Parathyroid adenoma (tissue), 2 donors: Measurements from ENCODE around the gene EBLN2.

Experiments used
- H2AFZ ChIP-seq: fragments of 300-600 bp; sonication (generic); one replicate; pipeline ENCODE4 v1.7.0; 2017; ENCODE audit warnings: antibody characterized with exemption, mild to moderate bottlenecking
- H3K27ac ChIP-seq: fragments of 300-600 bp; sonication (generic); one replicate; pipeline ENCODE4 v1.7.0; 2017
- H3K27me3 ChIP-seq: fragments of 300-600 bp; sonication (generic); one replicate; pipeline ENCODE4 v1.7.0; 2017; ENCODE audit warnings: low read length; ENCODE audit not compliant: control insufficient read depth, insufficient read depth
- H3K36me3 ChIP-seq: fragments of 300-600 bp; sonication (generic); one replicate; pipeline ENCODE4 v1.7.0; 2017; ENCODE audit warnings: low read length; ENCODE audit not compliant: control insufficient read depth, insufficient read depth
- H3K4me1 ChIP-seq: fragments of 300-600 bp; sonication (generic); one replicate; pipeline ENCODE4 v1.7.0; 2017; ENCODE audit warnings: control low read depth
- H3K4me2 ChIP-seq: fragments of 300-600 bp; sonication (generic); one replicate; pipeline ENCODE4 v1.7.0; 2017; ENCODE audit warnings: low read length
- H3K4me3 ChIP-seq: fragments of 300-600 bp; sonication (generic); one replicate; pipeline ENCODE4 v1.7.0; 2017; ENCODE audit warnings: low read depth, low read length
- H3K79me2 ChIP-seq: fragments of 300-600 bp; sonication (generic); one replicate; pipeline ENCODE4 v1.7.0; 2017; ENCODE audit warnings: control low read depth
- H3K9ac ChIP-seq: fragments of 300-600 bp; sonication (generic); one replicate; pipeline ENCODE4 v1.7.0; 2017; ENCODE audit warnings: mild to moderate bottlenecking
- H3K9me3 ChIP-seq: fragments of 300-600 bp; sonication (generic); one replicate; pipeline ENCODE4 v1.7.0; 2017; ENCODE audit warnings: low read length; ENCODE audit not compliant: control insufficient read depth
- CTCF ChIP-seq: fragments of 300-600 bp; sonication (generic); IDR thresholded peaks from one replicate; pipeline ENCODE4 v1.7.0; 2017; ENCODE audit warnings: antibody characterized with exemption, mild to moderate bottlenecking
- donor health status: primary hyperparathyroidism.

Gene EBLN2

GRCh38 chr3:73030073-73030597 is 31.3 kb upstream of the EBLN2 start:
- H3K4me2 ChIP-seq = no peak overlapping the region
- H3K4me1 ChIP-seq = peaks cover 3% of the 10 kb centered on the region
- H3K27me3 ChIP-seq = no peaks in the 10 kb centered on the region
- no peak for TF ChIP-seq CTCF
- H3K79me2 ChIP-seq = peaks cover 60% of the 10 kb centered on the region
- no peaks in the 10 kb centered on the region for H3K9me3 ChIP-seq
- H3K9ac ChIP-seq = no peak overlapping the region
- no peak overlapping the region for H3K4me3 ChIP-seq
- no peaks in the 10 kb centered on the region for H3K36me3 ChIP-seq
- H3K27ac ChIP-seq = no peak overlapping the region
- H2AFZ ChIP-seq = no peak overlapping the region

GRCh38 chr3:73031573-73032103 is 29.8 kb upstream of the EBLN2 start:
- Histone ChIP-seq H3K36me3 (no peaks in the 10 kb centered on the region), H3K4me1 (peaks cover 3% of the 10 kb centered on the region), H3K9me3 (no peaks in the 10 kb centered on the region), H3K4me3 (no peak overlapping the region), H3K27me3 (no peaks in the 10 kb centered on the region), H2AFZ (no peak overlapping the region), H3K4me2 (no peak overlapping the region), H3K9ac (no peak overlapping the region), H3K79me2 (peaks cover 64% of the 10 kb centered on the region), H3K27ac (no peak overlapping the region)
- no peak for TF ChIP-seq CTCF

- TF ChIP-seq CTCF = no peak
- Histone ChIP-seq H3K4me2 (peak overlapping the region; percentile 11), H3K79me2 (peaks cover 56% of the 10 kb centered on the region), H3K4me1 (peaks cover 22% of the 10 kb centered on the region), H3K27ac (no peak overlapping the region), H2AFZ (no peak overlapping the region), H3K4me3 (no peak overlapping the region), H3K36me3 (no peaks in the 10 kb centered on the region), H3K27me3 (no peaks in the 10 kb centered on the region), H3K9me3 (no peaks in the 10 kb centered on the region), H3K9ac (no peak overlapping the region)
Measured at GRCh38 chr3:73036694-73037591, 24.5 kb upstream of the EBLN2 start.

- no peak for TF ChIP-seq CTCF
- Histone ChIP-seq H3K4me3 (no peak overlapping the region), H2AFZ (no peak overlapping the region), H3K4me2 (no peak overlapping the region), H3K4me1 (peaks cover 27% of the 10 kb centered on the region), H3K27ac (no peak overlapping the region), H3K9me3 (no peaks in the 10 kb centered on the region), H3K36me3 (no peaks in the 10 kb centered on the region), H3K9ac (no peak overlapping the region), H3K27me3 (no peaks in the 10 kb centered on the region), H3K79me2 (peaks cover 49% of the 10 kb centered on the region)
Measured at GRCh38 chr3:73041537-73041936, 19.9 kb upstream of the EBLN2 start.
